GM18526 (cell line): ENCODE data around the gene MMP23B.

Source experiments
- POLR2A ChIP-seq: IDR thresholded peaks from 3 replicates; pipeline ENCODE4 v1.6.1; 2011; ENCODE audit not compliant: insufficient read length; ENCODE audit errors: extremely low read depth

Gene MMP23B

DNA sequence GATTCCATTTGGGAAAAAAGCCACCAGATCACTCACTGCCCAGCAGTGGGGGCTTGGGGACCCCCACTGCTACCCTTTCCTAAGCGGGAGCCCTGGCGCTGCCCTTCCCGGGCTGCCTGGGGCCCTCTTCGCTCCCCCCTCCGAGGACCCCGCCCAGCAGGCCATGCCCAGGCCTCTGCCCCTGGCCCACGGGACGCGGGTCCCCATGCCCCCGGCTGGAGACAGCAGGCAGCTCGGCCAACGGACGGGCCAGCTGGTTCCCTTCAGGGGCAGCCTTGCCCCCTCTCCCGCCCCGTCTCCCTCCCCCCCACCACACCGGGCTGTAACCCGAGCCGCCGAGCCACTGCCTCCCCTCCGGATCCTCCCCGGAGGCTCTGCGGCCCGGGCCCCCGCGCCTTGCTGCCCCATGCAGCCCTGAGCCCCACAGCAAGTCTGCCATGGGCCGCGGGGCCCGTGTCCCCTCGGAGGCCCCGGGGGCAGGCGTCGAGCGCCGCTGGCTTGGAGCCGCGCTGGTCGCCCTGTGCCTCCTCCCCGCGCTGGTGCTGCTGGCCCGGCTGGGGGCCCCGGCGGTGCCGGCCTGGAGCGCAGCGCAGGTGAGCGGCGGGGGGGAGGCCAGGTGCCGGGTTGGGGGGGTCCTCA lies at the start of gene MMP23B:
MMP23B (plus strand) TSS at position 392 of the 639 bp plus-strand sequence; CDS start at position 438, 46 bp downstream.
- TF ChIP-seq POLR2A: no peak

GRCh38 chr1:1582585-1583346 lies 49.2 kb upstream of the MMP23B start:
- no peak for TF ChIP-seq POLR2A

GRCh38 chr1:1583347-1584010 lies 48.5 kb upstream of the MMP23B start:
- TF ChIP-seq POLR2A: no peak

GRCh38 chr1:1591452-1591851 lies 40.5 kb upstream of the MMP23B start:
- no peak for TF ChIP-seq POLR2A

DNA sequence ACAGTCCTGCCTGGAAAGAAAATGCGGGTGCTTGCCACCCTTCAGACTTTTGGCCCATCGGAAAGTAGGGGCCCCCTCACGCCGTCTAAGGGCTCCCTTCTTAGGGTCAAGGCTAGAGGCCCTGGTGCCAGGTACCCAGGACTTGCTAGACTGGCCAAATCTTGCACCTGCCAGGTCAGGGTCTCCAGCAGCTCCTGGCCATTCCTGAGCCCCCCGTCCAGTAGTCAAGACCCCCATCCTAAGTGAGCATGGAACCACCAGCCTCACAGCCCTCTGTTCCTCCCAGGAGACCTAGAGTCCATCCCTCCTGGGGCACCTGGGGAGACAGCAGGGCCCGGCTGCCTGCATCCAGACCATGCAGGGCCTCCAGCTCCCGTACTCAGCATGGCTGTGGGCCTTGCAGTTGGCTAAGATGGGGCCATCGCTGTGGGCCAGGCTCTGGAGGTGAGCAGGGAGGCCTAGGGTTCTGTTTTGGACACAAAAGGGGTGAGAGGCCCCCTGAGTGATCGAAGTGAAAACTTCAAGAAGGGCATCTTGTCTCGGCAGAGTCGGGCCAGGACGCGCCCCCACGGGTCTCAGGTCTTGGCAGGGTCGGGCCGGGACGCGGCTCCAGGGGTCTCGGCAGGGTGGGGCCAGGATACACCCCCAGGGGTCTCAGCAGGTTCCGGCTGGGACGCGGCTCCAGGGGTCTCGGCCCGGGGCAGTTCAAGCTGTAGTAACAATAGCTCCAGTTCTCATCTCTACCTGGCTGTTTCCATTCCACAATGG lies 38.0 kb upstream of the MMP23B start:
- no peak for TF ChIP-seq POLR2A

DNA sequence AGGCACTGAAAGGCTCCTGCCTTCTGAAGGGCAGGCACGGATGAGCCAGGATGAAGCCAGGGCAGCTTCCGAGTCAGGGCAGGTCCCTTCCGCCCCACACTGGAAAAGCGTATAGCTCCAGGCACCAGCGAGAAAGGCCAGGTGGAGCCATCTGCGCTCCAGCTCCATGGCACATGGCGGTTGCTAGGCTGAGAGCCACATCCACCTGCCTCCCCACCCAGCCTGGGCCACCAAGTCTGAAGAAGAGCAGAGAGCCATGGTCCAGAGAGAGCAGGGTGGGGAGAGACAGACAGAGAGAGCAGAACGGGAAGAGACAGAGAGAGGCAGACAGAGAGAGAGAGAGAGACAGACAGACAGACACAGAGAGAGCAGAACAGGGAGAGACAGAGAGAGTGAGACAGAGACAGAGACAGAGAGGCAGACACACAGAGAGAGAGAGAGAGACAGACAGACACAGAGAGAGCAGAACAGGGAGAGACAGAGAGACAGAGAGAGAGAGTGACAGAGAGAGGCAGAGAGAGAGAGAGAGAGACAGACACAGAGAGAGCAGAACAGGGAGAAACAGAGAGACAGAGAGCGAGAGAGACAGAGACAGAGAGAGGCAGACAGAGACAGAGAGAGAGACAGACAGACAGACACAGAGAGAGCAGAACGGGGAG lies 37.2 kb upstream of the MMP23B start:
- no peak for TF ChIP-seq POLR2A

- TF ChIP-seq POLR2A: no peak
Observed at GRCh38 chr1:1596493-1597274, 35.3 kb upstream of the MMP23B start.

- no peak for TF ChIP-seq POLR2A
Observed at GRCh38 chr1:1597275-1597930, 34.6 kb upstream of the MMP23B start.

DNA sequence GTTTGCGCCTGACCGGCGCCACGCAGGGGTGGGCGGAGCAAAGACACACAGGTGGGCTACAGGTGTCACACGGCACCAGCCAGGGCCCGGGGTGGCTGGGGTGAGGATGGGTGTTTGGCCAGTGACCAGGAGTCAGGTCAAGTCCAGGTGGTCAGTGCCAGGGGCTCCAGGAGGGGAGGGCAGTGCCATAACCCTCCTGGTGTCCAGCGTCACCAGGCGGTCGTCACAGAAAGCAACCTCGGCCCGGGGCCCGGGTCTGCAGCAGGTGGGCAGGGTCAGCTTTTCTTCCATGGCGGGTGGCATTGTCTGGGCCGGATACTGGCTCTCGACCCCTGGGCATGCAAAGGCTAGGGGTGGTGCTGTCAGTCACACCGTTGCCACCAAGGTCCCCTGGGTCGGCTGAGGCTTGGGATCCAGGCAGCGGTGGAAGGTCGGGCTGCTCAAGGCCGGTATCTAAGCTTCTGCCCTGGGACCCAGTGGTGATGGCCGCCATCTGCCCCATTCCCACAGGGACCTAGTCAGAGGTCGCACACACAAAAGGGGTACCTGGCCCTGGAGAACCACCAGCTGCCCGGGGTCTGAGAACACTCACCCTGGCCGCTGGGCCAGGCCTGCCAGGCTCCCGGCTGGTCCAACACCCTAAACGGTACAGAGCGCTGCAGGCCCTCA lies 33.8 kb upstream of the MMP23B start:
- TF ChIP-seq POLR2A: no peak

GRCh38 chr1:1598720-1599029 lies 33.3 kb upstream of the MMP23B start:
- no peak for TF ChIP-seq POLR2A

DNA sequence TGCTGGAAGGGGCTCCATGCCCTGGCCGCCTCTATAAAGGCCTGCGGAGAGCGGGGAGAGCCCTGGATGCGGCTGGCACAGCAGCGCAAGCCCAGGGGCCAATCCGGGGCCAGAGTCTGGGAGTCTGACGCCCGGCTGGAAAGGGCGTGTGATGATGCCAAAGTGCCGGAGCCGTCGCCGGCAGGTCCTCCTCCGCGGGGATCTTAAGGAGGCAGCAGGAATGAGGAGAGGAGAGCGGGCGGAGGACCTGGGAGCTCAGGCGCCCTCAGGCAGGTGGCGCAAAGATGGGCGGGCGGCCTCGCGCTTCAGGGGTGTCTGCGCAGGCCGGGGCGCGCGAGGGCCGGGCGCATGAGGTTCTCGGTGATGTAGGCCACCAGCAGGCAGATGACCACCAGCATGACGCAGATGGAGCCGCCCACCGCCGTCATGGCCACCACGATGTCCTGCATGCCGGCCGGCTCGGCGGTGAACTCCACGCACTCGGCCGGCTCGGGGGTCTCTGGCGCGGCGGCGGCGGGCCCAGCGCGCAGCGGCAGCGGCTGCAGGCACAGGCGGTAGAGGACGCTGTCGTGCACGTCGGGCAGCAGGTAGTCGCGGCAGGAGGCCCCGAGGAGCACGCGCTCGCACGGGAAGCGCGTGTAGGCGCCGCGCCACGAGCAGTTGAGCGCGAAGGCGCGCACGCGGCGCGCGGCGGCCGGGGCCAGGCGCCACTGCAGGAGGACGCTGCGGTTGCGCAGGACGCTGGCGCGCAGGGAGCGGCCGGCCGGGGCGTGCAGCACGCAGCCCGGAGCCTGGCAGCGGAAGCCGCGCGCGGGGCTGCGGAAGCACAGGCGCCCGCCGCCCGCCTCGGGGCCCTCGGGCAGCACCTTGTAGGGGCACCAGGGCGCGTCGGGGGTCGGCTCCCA lies 32.7 kb upstream of the MMP23B start:
- no peak for TF ChIP-seq POLR2A

DNA sequence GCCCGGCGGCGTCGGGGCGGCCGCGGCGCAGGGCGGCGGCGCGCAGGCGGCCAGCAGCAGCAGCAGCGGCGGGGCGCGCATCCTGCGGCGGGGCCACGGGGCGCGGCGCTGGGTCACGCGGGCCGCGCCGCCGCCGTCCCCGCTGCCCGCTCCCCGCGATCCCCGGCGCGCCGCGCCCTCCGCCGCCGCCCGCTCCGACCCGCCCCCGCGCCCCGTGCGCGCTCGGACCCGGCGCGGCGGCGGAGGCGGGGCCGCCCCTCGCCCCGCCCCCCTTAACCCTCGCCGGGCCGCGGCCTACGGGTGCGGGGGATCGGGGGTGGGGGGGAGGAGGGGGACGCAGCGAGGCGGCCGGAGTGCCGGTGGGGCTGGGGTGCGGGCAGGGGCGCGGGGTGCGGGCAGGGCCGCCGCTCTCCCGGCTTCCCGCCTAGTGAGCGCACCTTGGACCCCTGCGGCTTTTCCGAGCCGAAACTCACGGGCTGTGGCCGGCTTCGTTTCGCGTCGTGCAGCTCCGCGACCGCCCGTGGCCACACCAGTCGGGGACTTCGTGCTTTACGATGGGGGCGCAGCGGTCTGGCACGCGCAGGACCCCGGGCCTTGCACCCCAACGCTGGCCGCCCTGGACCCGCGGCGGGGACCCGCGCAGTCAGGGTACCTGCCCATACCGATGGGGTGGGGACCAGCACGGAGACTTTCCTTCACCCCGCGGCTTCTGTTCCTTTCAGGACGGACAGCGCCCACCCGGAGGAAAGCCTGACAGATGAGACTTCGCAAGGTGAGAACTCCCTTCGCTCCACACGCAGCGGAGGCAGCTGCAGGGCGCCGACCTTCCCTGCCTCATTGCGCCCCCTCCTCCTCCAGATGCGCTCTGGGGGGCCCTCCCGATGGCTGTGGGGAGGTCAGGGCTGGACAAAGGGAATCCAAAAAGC lies 31.8 kb upstream of the MMP23B start, which contains the start of gene FNDC10:
FNDC10 (minus strand) TSS at position 201 of the 926 bp plus-strand sequence; CDS start at position 81, 120 bp downstream.
- no peak for TF ChIP-seq POLR2A
